Measurements from ENCODE around the gene C1orf159.
A peak's percentile ranks its signal among the peaks of the same experiment; 100 is the strongest.

Gene C1orf159

DNA sequence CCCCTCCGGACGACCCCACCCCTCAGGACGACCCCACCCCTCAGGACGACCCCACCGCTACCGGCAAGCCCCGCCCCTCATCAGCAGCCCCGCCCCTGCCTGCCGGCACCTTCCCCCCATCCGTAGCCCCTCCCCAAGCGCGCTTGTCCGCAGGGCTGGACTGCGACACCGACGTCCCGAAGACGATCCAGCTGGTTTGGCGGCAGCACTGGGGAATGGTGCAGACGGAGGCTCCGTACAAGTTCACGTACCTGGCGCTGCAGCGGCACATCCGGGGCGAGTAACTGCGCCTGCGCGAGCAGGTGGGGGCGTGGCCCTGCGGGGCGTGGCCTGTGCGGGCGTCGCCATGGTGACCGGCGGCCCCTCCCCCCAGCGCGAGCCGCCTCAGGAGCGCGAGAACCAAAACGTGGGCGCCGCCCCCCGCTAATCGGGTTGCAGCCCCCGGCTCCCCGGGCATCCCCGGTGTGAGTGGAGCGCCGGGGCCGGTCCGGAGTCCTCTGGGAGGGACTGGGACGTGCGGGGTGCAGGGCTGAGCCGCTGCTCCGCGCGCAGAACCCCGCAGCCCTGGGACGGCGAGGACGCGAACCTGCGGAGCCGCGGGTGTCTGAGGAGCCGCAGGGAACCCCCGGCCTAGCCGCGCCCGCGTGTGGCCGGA, 46.7 kb downstream of the C1orf159 start (continued):
- TF ChIP-seq, protein P1, sequence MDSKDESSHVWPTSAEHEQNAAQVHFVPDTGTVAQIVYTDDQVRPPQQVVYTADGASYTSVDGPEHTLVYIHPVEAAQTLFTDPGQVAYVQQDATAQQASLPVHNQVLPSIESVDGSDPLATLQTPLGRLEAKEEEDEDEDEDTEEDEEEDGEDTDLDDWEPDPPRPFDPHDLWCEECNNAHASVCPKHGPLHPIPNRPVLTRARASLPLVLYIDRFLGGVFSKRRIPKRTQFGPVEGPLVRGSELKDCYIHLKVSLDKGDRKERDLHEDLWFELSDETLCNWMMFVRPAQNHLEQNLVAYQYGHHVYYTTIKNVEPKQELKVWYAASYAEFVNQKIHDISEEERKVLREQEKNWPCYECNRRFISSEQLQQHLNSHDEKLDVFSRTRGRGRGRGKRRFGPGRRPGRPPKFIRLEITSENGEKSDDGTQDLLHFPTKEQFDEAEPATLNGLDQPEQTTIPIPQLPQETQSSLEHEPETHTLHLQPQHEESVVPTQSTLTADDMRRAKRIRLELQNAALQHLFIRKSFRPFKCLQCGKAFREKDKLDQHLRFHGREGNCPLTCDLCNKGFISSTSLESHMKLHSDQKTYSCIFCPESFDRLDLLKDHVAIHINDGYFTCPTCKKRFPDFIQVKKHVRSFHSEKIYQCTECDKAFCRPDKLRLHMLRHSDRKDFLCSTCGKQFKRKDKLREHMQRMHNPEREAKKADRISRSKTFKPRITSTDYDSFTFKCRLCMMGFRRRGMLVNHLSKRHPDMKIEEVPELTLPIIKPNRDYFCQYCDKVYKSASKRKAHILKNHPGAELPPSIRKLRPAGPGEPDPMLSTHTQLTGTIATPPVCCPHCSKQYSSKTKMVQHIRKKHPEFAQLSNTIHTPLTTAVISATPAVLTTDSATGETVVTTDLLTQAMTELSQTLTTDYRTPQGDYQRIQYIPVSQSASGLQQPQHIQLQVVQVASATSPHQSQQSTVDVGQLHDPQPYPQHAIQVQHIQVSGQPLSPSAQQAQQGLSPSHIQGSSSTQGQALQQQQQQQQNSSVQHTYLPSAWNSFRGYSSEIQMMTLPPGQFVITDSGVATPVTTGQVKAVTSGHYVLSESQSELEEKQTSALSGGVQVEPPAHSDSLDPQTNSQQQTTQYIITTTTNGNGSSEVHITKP (tag by site-specific recombination; IDR thresholded peaks at IDR 0.05) = no peak
- TF ChIP-seq ZNF544 (tag by site-specific recombination; IDR thresholded peaks at IDR 0.05) = no peak
- TF ChIP-seq ZNF600 (tag by site-specific recombination; IDR thresholded peaks at IDR 0.05) = peak; percentile 82
- TF ChIP-seq OSR2 (tag by site-specific recombination; IDR thresholded peaks at IDR 0.05) = no peak
- no peak for TF ChIP-seq ZNF677 (tag by site-specific recombination; IDR thresholded peaks at IDR 0.05)
- no peak for TF ChIP-seq ZNF660 (tag by site-specific recombination; IDR thresholded peaks at IDR 0.05)
- no peak for TF ChIP-seq ZBTB1 (tag by site-specific recombination; IDR thresholded peaks at IDR 0.05)
- TF ChIP-seq ZNF248 (tag by site-specific recombination; IDR thresholded peaks at IDR 0.05) = no peak
- TF ChIP-seq GLI2 (tag by site-specific recombination; IDR thresholded peaks at IDR 0.05; ENCODE audit: borderline replicate concordance, low read depth) = no peak
- TF ChIP-seq, protein P2, sequence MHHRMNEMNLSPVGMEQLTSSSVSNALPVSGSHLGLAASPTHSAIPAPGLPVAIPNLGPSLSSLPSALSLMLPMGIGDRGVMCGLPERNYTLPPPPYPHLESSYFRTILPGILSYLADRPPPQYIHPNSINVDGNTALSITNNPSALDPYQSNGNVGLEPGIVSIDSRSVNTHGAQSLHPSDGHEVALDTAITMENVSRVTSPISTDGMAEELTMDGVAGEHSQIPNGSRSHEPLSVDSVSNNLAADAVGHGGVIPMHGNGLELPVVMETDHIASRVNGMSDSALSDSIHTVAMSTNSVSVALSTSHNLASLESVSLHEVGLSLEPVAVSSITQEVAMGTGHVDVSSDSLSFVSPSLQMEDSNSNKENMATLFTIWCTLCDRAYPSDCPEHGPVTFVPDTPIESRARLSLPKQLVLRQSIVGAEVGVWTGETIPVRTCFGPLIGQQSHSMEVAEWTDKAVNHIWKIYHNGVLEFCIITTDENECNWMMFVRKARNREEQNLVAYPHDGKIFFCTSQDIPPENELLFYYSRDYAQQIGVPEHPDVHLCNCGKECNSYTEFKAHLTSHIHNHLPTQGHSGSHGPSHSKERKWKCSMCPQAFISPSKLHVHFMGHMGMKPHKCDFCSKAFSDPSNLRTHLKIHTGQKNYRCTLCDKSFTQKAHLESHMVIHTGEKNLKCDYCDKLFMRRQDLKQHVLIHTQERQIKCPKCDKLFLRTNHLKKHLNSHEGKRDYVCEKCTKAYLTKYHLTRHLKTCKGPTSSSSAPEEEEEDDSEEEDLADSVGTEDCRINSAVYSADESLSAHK (tag by site-specific recombination; IDR thresholded peaks at IDR 0.05) = no peak
- no peak for TF ChIP-seq GFI1B (tag by site-specific recombination; IDR thresholded peaks at IDR 0.05)
- TF ChIP-seq, protein P3, sequence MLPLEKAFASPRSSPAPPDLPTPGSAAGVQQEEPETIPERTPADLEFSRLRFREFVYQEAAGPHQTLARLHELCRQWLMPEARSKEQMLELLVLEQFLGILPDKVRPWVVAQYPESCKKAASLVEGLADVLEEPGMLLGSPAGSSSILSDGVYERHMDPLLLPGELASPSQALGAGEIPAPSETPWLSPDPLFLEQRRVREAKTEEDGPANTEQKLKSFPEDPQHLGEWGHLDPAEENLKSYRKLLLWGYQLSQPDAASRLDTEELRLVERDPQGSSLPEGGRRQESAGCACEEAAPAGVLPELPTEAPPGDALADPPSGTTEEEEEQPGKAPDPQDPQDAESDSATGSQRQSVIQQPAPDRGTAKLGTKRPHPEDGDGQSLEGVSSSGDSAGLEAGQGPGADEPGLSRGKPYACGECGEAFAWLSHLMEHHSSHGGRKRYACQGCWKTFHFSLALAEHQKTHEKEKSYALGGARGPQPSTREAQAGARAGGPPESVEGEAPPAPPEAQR (tag by site-specific recombination; IDR thresholded peaks at IDR 0.05) = no peak
- no peak for TF ChIP-seq ZNF140 (tag by site-specific recombination; IDR thresholded peaks at IDR 0.05)
- no peak for TF ChIP-seq ZNF843 (tag by site-specific recombination; IDR thresholded peaks at IDR 0.05)
- TF ChIP-seq SALL2 (tag by site-specific recombination; IDR thresholded peaks at IDR 0.05; ENCODE audit: borderline replicate concordance) = no peak
- TF ChIP-seq, protein P4, sequence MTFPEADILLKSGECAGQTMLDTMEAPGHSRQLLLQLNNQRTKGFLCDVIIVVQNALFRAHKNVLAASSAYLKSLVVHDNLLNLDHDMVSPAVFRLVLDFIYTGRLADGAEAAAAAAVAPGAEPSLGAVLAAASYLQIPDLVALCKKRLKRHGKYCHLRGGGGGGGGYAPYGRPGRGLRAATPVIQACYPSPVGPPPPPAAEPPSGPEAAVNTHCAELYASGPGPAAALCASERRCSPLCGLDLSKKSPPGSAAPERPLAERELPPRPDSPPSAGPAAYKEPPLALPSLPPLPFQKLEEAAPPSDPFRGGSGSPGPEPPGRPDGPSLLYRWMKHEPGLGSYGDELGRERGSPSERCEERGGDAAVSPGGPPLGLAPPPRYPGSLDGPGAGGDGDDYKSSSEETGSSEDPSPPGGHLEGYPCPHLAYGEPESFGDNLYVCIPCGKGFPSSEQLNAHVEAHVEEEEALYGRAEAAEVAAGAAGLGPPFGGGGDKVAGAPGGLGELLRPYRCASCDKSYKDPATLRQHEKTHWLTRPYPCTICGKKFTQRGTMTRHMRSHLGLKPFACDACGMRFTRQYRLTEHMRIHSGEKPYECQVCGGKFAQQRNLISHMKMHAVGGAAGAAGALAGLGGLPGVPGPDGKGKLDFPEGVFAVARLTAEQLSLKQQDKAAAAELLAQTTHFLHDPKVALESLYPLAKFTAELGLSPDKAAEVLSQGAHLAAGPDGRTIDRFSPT (tag by site-specific recombination; IDR thresholded peaks at IDR 0.05) = no peak
- no peak for TF ChIP-seq ZBTB48 (tag by site-specific recombination; IDR thresholded peaks at IDR 0.05)
- no peak for TF ChIP-seq ZNF394 (tag by site-specific recombination; IDR thresholded peaks at IDR 0.05; ENCODE audit: borderline replicate concordance)
- TF ChIP-seq, protein P5, sequence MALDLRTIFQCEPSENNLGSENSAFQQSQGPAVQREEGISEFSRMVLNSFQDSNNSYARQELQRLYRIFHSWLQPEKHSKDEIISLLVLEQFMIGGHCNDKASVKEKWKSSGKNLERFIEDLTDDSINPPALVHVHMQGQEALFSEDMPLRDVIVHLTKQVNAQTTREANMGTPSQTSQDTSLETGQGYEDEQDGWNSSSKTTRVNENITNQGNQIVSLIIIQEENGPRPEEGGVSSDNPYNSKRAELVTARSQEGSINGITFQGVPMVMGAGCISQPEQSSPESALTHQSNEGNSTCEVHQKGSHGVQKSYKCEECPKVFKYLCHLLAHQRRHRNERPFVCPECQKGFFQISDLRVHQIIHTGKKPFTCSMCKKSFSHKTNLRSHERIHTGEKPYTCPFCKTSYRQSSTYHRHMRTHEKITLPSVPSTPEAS (tag by site-specific recombination; IDR thresholded peaks at IDR 0.05) = no peak
- TF ChIP-seq ZNF791 (tag by site-specific recombination; IDR thresholded peaks at IDR 0.05) = no peak
- TF ChIP-seq ZNF223 (tag by site-specific recombination; IDR thresholded peaks at IDR 0.05) = no peak
- TF ChIP-seq SP7 (tag by site-specific recombination; IDR thresholded peaks at IDR 0.05) = 0 out of 2 replicates have a peak, but pooled peaks have one; percentile 17
- TF ChIP-seq ZXDB (tag by site-specific recombination; IDR thresholded peaks at IDR 0.05) = 0 out of 2 replicates have a peak, but pooled peaks have one; percentile 38
- TF ChIP-seq ZNF621 (tag by site-specific recombination; IDR thresholded peaks at IDR 0.05) = no peak
- no peak for TF ChIP-seq ZNF670 (tag by site-specific recombination; IDR thresholded peaks at IDR 0.05; ENCODE audit: low read depth)
- TF ChIP-seq ZNF654 (tag by site-specific recombination; IDR thresholded peaks at IDR 0.05; ENCODE audit: low read depth) = no peak
- TF ChIP-seq ZNF629 (tag by site-specific recombination; IDR thresholded peaks at IDR 0.05) = no peak
- no peak for TF ChIP-seq ZNF266 (tag by site-specific recombination; IDR thresholded peaks at IDR 0.05; ENCODE audit: low read depth)
- no peak for TF ChIP-seq ZNF785 (tag by site-specific recombination; IDR thresholded peaks at IDR 0.05)
- no peak for TF ChIP-seq ZNF10 (tag by site-specific recombination; IDR thresholded peaks at IDR 0.05)
- peak; percentile 33; the same call in 1 of the 2 replicates for TF ChIP-seq GLIS1 (tag by site-specific recombination; IDR thresholded peaks at IDR 0.05)
